ENCODE data around the gene SFXN5. TPM values are rescaled to one million over a fixed set of nuclear protein-coding genes. Genes with fewer than 3 reads are reported as not detected.

SFXN5 gene
- total RNA-seq, 2 donors from 2014 or later: 16.6 to 18.1 TPM

DNA sequence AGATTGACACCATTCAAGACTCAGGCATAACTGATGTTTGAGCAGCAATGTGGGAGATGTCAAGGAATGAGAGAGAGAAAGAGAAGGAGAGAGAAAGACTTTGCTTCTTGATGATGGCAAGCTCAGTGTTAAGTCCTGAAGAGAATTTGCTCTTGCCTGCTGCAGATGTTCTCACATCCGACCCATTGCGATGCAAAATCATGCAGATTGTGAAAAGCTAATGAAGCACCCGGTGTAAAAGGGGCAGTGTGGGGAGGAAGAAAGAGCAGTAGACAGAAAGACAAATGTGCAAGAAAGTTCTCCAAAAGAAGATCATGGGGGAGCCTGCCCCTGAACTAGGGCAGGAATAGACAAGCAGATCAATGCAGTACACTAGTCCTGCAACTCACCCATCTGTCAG, 96.5 kb downstream of the SFXN5 start:
- Histone ChIP-seq H3K9me3 (no peaks in the 10 kb centered on the region), H3K27me3 (replicated peaks; ENCODE audit: insufficient read depth) (no peaks in the 10 kb centered on the region), H3K4me3 (no peak overlapping the region), H3K4me1 (ENCODE audit: control insufficient read depth in 1 of 2, low read depth in 2 of 2) (no peaks in the 10 kb centered on the region), H3K36me3 (no peaks in the 10 kb centered on the region), H3K27ac (no peak overlapping the region)
- no peak for ATAC-seq (ENCODE audit: insufficient number of reproducible peaks, low FRiP score, low read depth)
- DNase-seq (ENCODE audit: low spot score): no peak
- TF ChIP-seq, protein P1, sequence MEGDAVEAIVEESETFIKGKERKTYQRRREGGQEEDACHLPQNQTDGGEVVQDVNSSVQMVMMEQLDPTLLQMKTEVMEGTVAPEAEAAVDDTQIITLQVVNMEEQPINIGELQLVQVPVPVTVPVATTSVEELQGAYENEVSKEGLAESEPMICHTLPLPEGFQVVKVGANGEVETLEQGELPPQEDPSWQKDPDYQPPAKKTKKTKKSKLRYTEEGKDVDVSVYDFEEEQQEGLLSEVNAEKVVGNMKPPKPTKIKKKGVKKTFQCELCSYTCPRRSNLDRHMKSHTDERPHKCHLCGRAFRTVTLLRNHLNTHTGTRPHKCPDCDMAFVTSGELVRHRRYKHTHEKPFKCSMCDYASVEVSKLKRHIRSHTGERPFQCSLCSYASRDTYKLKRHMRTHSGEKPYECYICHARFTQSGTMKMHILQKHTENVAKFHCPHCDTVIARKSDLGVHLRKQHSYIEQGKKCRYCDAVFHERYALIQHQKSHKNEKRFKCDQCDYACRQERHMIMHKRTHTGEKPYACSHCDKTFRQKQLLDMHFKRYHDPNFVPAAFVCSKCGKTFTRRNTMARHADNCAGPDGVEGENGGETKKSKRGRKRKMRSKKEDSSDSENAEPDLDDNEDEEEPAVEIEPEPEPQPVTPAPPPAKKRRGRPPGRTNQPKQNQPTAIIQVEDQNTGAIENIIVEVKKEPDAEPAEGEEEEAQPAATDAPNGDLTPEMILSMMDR (IDR thresholded peaks at IDR 0.05): no peak

DNA sequence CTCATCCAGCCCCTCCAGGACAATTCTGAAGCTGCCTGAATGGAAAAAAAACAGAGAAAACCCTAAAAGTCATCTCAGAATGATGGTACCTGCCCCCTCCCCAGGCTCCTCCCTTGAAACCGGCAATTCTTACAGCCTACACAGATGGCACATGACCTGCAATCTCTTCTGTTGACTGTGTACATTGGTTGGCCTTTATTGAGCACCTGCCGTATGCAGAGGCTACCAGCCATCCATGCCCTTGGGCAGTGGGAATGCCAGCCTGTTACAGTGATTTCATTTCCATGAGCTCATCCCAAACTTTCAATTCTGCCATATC, 97.1 kb downstream of the SFXN5 start:
- no peaks in the 10 kb centered on the region for H3K9me3 ChIP-seq
- ATAC-seq (ENCODE audit: insufficient number of reproducible peaks, low FRiP score, low read depth): no peak

DNA sequence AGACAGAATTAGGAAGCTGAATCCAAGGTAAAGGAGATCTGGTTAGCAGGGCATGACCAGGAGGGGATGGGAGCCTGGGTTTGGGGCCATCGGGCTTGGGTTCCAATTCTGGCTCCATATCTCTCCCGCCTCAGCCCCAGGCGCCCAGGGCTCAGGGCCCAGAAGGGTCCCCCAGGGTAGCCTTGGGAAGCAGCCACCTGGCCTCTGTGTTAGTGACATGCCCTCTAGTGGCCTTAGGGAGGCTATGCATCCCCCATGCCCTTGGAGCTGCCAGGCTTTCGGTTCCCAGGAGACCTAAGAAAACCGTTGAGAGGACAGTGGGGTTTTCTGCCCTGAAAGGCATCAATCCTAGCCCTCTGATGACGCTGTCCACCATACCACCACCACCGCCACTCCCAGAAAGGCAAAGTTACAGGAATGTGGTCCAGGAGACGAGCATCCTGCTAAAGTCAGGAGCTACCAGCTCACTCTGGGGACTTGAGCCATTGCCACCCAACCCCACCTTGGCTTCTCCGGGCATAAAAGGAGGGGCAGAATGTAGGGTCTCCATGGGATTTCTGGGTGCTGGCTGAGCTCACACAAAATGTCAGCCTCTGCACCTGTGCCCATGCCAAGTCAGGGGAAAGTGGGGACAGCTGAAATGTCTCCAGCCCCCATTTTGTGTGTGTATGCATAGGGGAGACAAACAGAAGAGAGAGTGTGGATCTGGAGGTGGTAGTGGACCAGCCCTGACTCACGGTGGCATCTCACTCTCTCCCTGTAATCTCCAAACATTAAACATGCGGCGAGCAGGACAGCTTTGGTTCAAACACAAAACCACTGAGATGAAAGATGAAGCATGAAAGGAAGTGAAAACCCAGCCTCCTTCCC, 97.7 kb downstream of the SFXN5 start:
- Histone ChIP-seq H3K4me3 (no peak overlapping the region), H3K36me3 (no peaks in the 10 kb centered on the region), H3K4me1 (ENCODE audit: control insufficient read depth in 1 of 2, low read depth in 2 of 2) (no peaks in the 10 kb centered on the region), H3K27ac (no peak overlapping the region), H3K9me3 (no peaks in the 10 kb centered on the region), H3K27me3 (replicated peaks; ENCODE audit: insufficient read depth) (no peaks in the 10 kb centered on the region)
- ATAC-seq (ENCODE audit: insufficient number of reproducible peaks, low FRiP score, low read depth) (peak; percentile 25), DNase-seq (ENCODE audit: low spot score) (no peak)
- TF ChIP-seq, protein P1 (IDR thresholded peaks at IDR 0.05): peak; percentile 63

More for the DNA sequence above, 97.1 kb downstream of the SFXN5 start:
- Histone ChIP-seq H3K4me1 (ENCODE audit: control insufficient read depth in 1 of 2, low read depth in 2 of 2) (no peaks in the 10 kb centered on the region), H3K4me3 (no peak overlapping the region), H3K27me3 (replicated peaks; ENCODE audit: insufficient read depth) (no peaks in the 10 kb centered on the region), H3K27ac (no peak overlapping the region), H3K36me3 (no peaks in the 10 kb centered on the region)
- DNase-seq (ENCODE audit: low spot score): no peak
- TF ChIP-seq, protein P1 (IDR thresholded peaks at IDR 0.05): no peak

DNA sequence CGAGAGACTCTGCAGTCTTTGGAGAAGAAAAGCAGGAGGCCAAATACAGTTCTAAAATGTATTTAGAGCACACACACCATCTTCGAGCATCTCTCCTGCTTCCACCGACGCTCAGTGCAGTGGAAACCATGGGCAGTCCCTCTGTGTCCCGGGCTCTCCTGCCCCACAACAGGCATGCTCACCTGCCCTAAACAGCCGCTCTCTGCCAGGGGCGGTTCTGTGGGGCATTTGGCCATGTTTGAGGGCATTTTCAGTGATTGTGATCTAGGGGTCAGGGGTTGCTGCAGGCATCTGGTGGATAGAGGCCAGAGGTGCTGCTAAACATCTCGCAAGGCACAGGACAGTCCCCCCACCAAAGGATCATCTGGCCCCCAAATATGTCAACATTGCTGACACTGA, 98.4 kb downstream of the SFXN5 start:
- Histone ChIP-seq H3K4me1 (ENCODE audit: control insufficient read depth in 1 of 2, low read depth in 2 of 2) (no peaks in the 10 kb centered on the region), H3K9me3 (no peaks in the 10 kb centered on the region), H3K27me3 (replicated peaks; ENCODE audit: insufficient read depth) (no peaks in the 10 kb centered on the region), H3K27ac (no peak overlapping the region), H3K36me3 (no peaks in the 10 kb centered on the region), H3K4me3 (no peak overlapping the region)
- no peak for ATAC-seq (ENCODE audit: insufficient number of reproducible peaks, low FRiP score, low read depth)
- TF ChIP-seq, protein P1 (IDR thresholded peaks at IDR 0.05): no peak
- no peak for DNase-seq (ENCODE audit: low spot score)

DNA sequence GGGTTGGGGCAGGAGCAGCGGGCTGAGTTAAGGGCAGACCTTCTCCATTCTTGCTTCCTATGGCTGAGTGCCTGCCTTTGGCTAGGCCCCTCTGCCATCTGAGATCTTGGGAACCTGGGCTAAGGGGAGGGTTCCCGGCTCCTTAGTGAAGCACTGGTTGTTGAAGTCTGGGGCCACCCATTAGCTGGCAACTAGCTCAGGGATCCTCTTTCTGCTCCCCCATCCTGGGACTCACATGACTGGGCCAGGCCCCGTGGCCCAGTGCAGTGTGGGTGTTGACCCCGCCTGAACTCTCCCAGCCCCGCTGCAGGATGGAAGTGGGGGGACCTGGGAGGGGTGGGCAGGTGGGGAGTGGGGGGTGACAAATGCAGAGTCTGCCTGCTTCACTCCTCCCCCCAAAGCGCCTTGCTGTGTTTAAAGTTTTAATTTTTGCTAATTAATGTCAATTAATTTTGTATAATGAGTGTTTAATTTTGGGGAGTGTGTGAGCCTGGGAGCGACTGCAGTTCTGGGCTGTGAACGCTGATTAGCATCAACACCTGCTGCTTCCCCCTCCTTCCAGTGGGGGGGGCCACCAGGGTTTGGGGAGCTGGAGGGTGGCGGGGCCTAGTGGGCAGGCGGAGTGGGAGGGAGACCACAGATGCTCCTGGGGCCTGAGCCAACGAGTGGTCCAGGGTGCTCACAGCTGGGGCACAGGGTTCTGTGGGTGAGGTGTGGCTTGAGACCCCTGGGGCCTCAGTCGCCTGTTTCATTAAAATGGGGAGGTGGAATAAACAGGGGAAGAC, 99.0 kb downstream of the SFXN5 start:
- ATAC-seq (ENCODE audit: insufficient number of reproducible peaks, low FRiP score, low read depth) (no peak), DNase-seq (ENCODE audit: low spot score) (no peak)
- H3K9me3 ChIP-seq: no peaks in the 10 kb centered on the region
- no peak overlapping the region for H3K4me3 ChIP-seq
- H3K27ac ChIP-seq: no peak overlapping the region
- no peaks in the 10 kb centered on the region for H3K36me3 ChIP-seq
- no peaks in the 10 kb centered on the region for H3K27me3 ChIP-seq (replicated peaks; ENCODE audit: insufficient read depth)
- H3K4me1 ChIP-seq (ENCODE audit: control insufficient read depth in 1 of 2, low read depth in 2 of 2): no peaks in the 10 kb centered on the region
- TF ChIP-seq, protein P1 (IDR thresholded peaks at IDR 0.05): no peak
